HCT116 (cell line): ENCODE data around the gene MYO1E. TPM values are rescaled to one million over a fixed set of nuclear protein-coding genes. Genes with fewer than 3 reads are reported as not detected.

Source experiments
- ATAC-seq: fragments of 200-7000 bp; cut with Tn5 transposase; 2 replicates; pipeline ENCODE4 v1.9.1; 2020; ENCODE audit warnings: mild to moderate bottlenecking, moderate library complexity
- BruUV-seq: library from RNA; stranded (reverse); fragments of 400-500 nt; replicated peaks from 2 replicates; lab custom pipeline; 2021; lab: Mats Ljungman, UMichigan
- CTCF ChIA-PET: fragments of 300-600 bp; sonication (Branson Sonifier 250); formaldehyde crosslinking; loops from one replicate; lab custom pipeline; 2021; ENCODE audit warnings: antibody characterized with exemption; lab: Charles Lee
- POLR2A ChIA-PET: fragments of 300-600, 350-600 bp; sonication (Branson Sonifier 250); formaldehyde crosslinking; loops from one replicate; lab custom pipeline; 2021; ENCODE audit warnings: antibody characterized with exemption; lab: Charles Lee
- RAD21 ChIA-PET, 2 experiments: fragments of 300-600 bp; sonication (Branson Sonifier 250); formaldehyde crosslinking; loops; one replicate each; lab custom pipeline; 2023; ENCODE audit warnings: low total read pairs in 2 of 2; ENCODE audit not compliant: uncharacterized antibody in 2 of 2, unreplicated experiment in 2 of 2, low non-redundant PET in 1 of 2; lab: Charles Lee
- DNase-seq: peaks from one replicate; pipeline ENCODE4 v3.0.0-alpha.2; 2010; ENCODE audit warnings: low read depth, low spot score
- H2AFZ ChIP-seq: fragments of 200-600 bp; shearing (Covaris generic), sonication (generic); 2 replicates; pipeline ENCODE4 v1.6.1; 2017; ENCODE audit warnings: low read depth, mixed run types, mixed read lengths, antibody characterized with exemption, low read length; ENCODE audit not compliant: poor library complexity, severe bottlenecking
- H3K27ac ChIP-seq: 2 replicates; pipeline ENCODE4 v1.5.1; 2012; ENCODE audit warnings: low read depth, low read length
- H3K27me3 ChIP-seq: fragments of 200-600 bp; sonication (generic); 2 replicates; pipeline ENCODE4 v1.6.1; 2016; ENCODE audit warnings: mixed run types, low read length, mixed read lengths; ENCODE audit not compliant: insufficient read depth
- H3K36me3 ChIP-seq, 2 experiments: fragments of 200-500 bp in 1 of 2; fragments of 200-600 bp in 1 of 2; sonication (Bioruptor generic) in 1 of 2; sonication (generic) in 1 of 2; 2 replicates each; pipeline versions ENCODE4 v1.5.1 to v1.6.1; 2014 to 2016; ENCODE audit warnings: low read length in 2 of 2, inconsistent platforms in 1 of 2, mixed read lengths in 1 of 2, mixed run types in 1 of 2; ENCODE audit not compliant: insufficient read depth in 2 of 2, control insufficient read depth in 1 of 2
- H3K4me1 ChIP-seq, 2 experiments: fragments of 200-600 bp in 1 of 2; sonication (generic) in 1 of 2; 2 replicates each; pipeline versions ENCODE4 v1.5.1 to v1.6.1; 2012 to 2017; ENCODE audit warnings: low read length in 2 of 2, inconsistent platforms in 1 of 2, mild to moderate bottlenecking in 1 of 2, mixed read lengths in 1 of 2, mixed run types in 1 of 2, moderate library complexity in 1 of 2; ENCODE audit not compliant: insufficient read depth in 2 of 2, control insufficient read depth in 1 of 2
- H3K4me2 ChIP-seq: fragments of 200-600 bp; sonication (generic); 2 replicates; pipeline ENCODE4 v1.6.1; 2017; ENCODE audit warnings: mixed run types, low read length, mixed read lengths
- H3K4me3 ChIP-seq, 2 experiments: fragments of 200-600 bp in 1 of 2; sonication (generic) in 1 of 2; replicated peaks in 1 of 2; 2 replicates each; pipeline ENCODE4 v1.5.1; 2011 to 2016; ENCODE audit warnings: low read length in 2 of 2, control low read depth in 1 of 2, low read depth in 1 of 2, mild to moderate bottlenecking in 1 of 2, mixed read lengths in 1 of 2, mixed run types in 1 of 2
- H3K79me2 ChIP-seq: fragments of 200-600 bp; sonication (generic); 2 replicates; pipeline ENCODE4 v1.6.1; 2017; ENCODE audit warnings: mild to moderate bottlenecking, mixed run types, low read length, moderate library complexity, mixed read lengths; ENCODE audit not compliant: insufficient read depth
- H3K9ac ChIP-seq: fragments of 200-600 bp; sonication (generic); 2 replicates; pipeline ENCODE4 v1.6.1; 2016; ENCODE audit warnings: low read length, mixed read lengths
- H3K9me2 ChIP-seq: fragments of 200-600 bp; sonication (generic), shearing (Covaris generic); 2 replicates; pipeline ENCODE4 v1.6.1; 2017; ENCODE audit warnings: mixed run types, mild to moderate bottlenecking, moderate library complexity; ENCODE audit not compliant: insufficient read depth
- H3K9me3 ChIP-seq, 2 experiments: fragments of 200-500 bp in 1 of 2; fragments of 200-600 bp in 1 of 2; sonication (Bioruptor generic) in 1 of 2; sonication (generic) in 1 of 2; 2 replicates each; pipeline ENCODE4 v1.6.1; 2014 to 2017; ENCODE audit warnings: low read length in 2 of 2, mixed read lengths in 2 of 2, inconsistent platforms in 1 of 2, low read depth in 1 of 2, mild to moderate bottlenecking in 1 of 2, mixed run types in 1 of 2, moderate library complexity in 1 of 2; ENCODE audit not compliant: control insufficient read depth in 1 of 2, insufficient read depth in 1 of 2
- H4K20me1 ChIP-seq: fragments of 200-600 bp; sonication (generic), shearing (Covaris generic); 2 replicates; pipeline ENCODE4 v1.6.1; 2017; ENCODE audit warnings: mixed run types, mild to moderate bottlenecking, moderate library complexity; ENCODE audit not compliant: insufficient read depth
- CBX3 ChIP-seq: IDR thresholded peaks from 2 replicates; pipeline ENCODE4 v1.6.1; 2012; ENCODE audit warnings: low read depth
- EZH2phosphoT487 ChIP-seq: fragments of 200-600 bp; IDR thresholded peaks from 2 replicates; pipeline ENCODE4 v1.6.1; 2018; ENCODE audit warnings: antibody characterized with exemption, borderline replicate concordance
- JUND ChIP-seq: IDR thresholded peaks from 2 replicates; pipeline ENCODE4 v1.6.1; 2012
- MAX ChIP-seq: IDR thresholded peaks from 2 replicates; pipeline ENCODE4 v1.6.1; 2012
- POLR2AphosphoS5 ChIP-seq: IDR thresholded peaks from 2 replicates; pipeline ENCODE4 v1.6.1; 2011; ENCODE audit warnings: mild to moderate bottlenecking, low read depth, low read length, moderate library complexity
- RAD21 ChIP-seq: IDR thresholded peaks from 2 replicates; pipeline ENCODE4 v1.6.1; 2012; ENCODE audit warnings: low read depth, mild to moderate bottlenecking
- SIN3A ChIP-seq: IDR thresholded peaks from 2 replicates; pipeline ENCODE4 v1.6.1; 2012; ENCODE audit warnings: low read depth
- SP1 ChIP-seq: IDR thresholded peaks from 2 replicates; pipeline ENCODE4 v1.6.1; 2012; ENCODE audit warnings: low read depth
- SRF ChIP-seq: IDR thresholded peaks from 2 replicates; pipeline ENCODE4 v1.6.1; 2012; ENCODE audit warnings: low read depth
- ZNF274 ChIP-seq: fragments of 200-500 bp; sonication (Bioruptor generic); IDR thresholded peaks from 2 replicates; pipeline ENCODE4 v1.6.1; 2014; ENCODE audit warnings: mild to moderate bottlenecking, low read depth, low read length, inconsistent platforms
- intact Hi-C: fragments of 100-400 bp; cut with micrococcal nuclease; formaldehyde crosslinking; loops from 2 replicates; pipeline ENCODE4 v1.10.0; 2022
- total RNA-seq: library from RNA; stranded (reverse); gene quantifications from one replicate; pipeline ENCODE4 v1.2.1, GENCODE V29; 2021; ENCODE audit not compliant: unreplicated experiment

MYO1E gene
- total RNA-seq, 1 experiment from 2014 or later: 182 TPM

- intact Hi-C loops: no loop called here
- H3K9me3 ChIP-seq: no peaks in the 10 kb centered on the region
- H3K27me3 ChIP-seq: no peaks in the 10 kb centered on the region
- no peak overlapping the region for H3K9ac ChIP-seq
- CTCF ChIA-PET: no interaction called here
- no peaks in the 10 kb centered on the region for H4K20me1 ChIP-seq
- H3K36me3 ChIP-seq: peaks cover 7 to 18% of the 10 kb centered on the region in 2 experiments; a peak in 3 of 4 replicates
- H3K27ac ChIP-seq: no peak overlapping the region
- RAD21 ChIA-PET: no interaction called here
- no peak overlapping the region for H3K4me3 ChIP-seq
- POLR2A ChIA-PET: no interaction called here
- H3K4me2 ChIP-seq: no peak overlapping the region
- no peaks in the 10 kb centered on the region for H3K9me2 ChIP-seq
- H3K4me1 ChIP-seq: no peaks in the 10 kb centered on the region
- DNase-seq (no peak), ATAC-seq (no peak)
- no TSS peak for BruUV-seq
- no peaks in the 10 kb centered on the region for H3K79me2 ChIP-seq
- TF ChIP-seq CBX3 (no peak), RAD21 (no peak), JUND (no peak), SP1 (no peak), POLR2AphosphoS5 (no peak), SRF (no peak)
- H2AFZ ChIP-seq: no peak overlapping the region
Observed at GRCh38 chr15:59222906-59223550, 149.6 kb downstream of the MYO1E start.

- intact Hi-C loops: no loop called here
Observed at GRCh38 chr15:59221511-59222505, 150.9 kb downstream of the MYO1E start.

More at GRCh38 chr15:59221511-59222505, 150.9 kb downstream of the MYO1E start:
- Histone ChIP-seq H3K4me2 (no peak overlapping the region), H3K9ac (no peak overlapping the region), H3K9me2 (no peaks in the 10 kb centered on the region), H3K4me1 (no peaks in the 10 kb centered on the region), H3K4me3 (no peak overlapping the region), H2AFZ (no peak overlapping the region), H3K79me2 (no peaks in the 10 kb centered on the region), H3K9me3 (no peaks in the 10 kb centered on the region), H3K27me3 (no peaks in the 10 kb centered on the region), H3K27ac (no peak overlapping the region), H4K20me1 (no peaks in the 10 kb centered on the region), H3K36me3 (peaks cover 7 to 13% of the 10 kb centered on the region in 2 experiments; a peak in 3 of 4 replicates)
- TF ChIP-seq ZNF274 (no peak), MAX (no peak), SIN3A (no peak), SRF (no peak), EZH2phosphoT487 (no peak)
- DNase-seq (no peak), ATAC-seq (no peak)
- ChIA-PET POLR2A (no interaction called here), CTCF (no interaction called here), RAD21 (no interaction called here)
- BruUV-seq: no TSS peak
